COR-L47 (cell line): ENCODE data around the gene NEK11.
A peak's percentile ranks its signal among the peaks of the same experiment; 100 is the strongest.
"Not testable (repeated sequence)": the region's sequence is repeated elsewhere in the genome, so short reads cannot be mapped to it uniquely, and the experiment has no call there.

ENCODE experiments used
- DNase-seq: peaks from one replicate; lab custom pipeline; 2025; lab: John Stamatoyannopoulos, UW

NEK11 gene

DNA sequence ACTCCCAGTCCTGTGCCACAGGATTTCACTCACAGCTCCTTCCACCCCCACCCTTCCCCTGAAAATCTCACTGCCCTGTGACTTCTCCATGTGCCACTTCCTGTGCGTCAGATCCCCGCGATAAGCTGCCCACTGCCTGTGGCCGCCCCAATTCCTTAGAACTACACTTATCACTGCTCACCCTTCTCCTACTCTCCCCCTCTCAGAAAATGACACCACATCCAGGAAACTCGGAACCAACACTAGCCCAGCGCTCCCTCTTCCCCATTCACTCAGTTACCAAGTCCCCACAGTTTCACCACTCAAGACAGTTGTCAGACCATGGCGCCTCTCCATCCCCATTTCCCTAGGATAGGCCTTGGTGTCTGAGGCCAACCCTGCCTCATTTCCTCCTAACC, 334.4 kb downstream of the NEK11 start:
- DNase-seq = not testable (repeated sequence)

DNA sequence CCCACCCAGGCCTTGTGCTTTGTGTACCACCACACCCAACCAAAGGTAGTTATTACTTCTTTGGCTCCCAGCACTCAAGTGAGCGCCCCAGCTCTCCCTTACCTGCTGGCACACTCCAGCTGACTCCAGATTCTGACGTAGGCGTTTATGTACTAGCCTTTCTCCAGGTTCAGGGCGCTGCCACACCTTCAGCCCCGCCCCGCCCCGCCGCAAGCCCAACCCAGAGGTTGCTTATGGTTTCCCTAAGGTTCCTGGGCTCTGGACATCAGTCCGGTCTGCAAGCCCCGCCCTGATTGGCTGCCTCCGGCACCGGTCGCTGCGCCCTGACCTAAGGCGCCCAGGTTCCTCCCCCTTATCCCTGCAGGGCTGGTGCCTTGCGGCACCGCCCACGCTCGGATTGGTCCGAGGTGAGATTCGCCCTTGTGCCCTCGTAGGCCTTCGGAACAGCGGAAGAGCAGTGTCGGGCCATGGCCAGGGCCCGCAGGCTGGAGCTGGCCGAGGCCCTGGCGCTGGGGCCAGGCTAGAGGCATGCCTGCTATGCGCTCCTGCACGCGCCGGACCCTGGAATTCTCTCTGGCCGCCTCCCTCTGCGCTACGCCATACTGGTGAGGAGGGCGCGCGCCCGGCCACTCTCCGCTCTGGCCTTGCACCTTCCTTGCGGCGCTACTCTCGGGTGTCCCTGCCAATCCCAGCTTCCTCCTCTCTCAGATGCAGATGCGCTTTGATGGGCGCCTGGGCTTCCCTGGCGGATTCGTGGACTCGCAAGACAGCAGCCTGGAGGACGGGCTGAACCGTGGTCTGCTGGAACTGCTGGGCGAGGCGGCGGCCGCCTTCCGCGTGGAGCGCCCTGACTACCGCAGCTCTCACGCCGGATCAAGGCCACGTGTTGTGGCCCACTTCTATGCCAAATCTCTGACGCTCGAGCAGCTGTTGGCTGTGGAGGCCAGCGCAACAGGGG, 335.1 kb downstream of the NEK11 start:
- DNase-seq = no peak

DNA sequence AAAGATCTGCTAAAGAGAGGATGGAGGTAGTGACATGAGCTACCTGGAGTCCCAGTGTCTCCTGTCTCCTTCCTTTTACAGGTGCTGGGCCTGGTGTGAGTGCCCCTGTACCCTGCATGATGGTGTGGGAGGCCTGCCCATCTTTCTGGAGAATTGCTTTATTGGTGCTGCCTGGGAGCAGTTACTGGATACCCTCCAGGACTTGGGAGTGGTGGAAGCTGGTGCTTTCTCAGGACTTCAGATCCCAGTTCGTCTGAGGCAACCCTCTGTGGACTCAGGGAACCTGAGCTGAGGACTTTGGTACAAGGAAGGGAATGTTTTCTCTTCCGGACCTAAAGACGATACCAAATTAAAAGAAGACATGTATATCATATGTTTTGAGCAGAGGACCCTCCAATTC, 336.6 kb downstream of the NEK11 start:
- no peak for DNase-seq

DNA sequence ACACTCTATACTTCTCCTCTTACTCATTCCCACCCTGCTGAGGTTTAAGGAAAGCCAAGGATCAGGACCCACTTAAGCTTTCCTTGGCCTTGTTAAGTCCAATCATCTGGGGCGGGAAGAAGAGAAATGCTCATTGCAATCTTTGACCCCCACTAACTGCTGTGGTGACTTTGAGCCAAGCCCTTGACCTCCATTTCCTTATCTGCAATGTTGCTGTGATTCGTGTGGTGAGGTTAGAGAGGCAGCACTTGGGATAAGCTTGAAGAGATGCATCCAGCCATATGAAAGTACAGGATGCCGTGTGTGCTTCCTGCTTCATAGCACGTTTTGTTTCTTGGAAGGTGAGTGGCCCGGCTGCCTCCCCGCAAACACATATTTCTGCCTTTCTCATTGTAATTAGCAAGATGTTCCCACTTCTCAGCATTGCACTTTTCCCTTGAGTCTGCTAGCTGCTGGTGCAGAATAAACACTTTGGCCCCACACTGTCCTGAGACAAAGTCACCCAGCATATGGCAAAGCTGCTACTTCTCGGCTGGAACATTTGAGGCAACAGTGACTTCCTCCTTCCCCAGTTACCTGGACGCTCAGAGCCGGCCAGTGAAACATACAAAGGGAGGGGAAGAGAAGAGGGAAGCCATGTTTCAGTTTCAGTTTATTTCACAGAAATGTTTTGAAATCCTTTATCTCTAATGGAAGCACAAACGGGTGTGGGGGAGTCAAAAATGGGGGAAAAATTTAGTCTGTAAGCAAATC, 344.4 kb downstream of the NEK11 start:
- DNase-seq = no peak

DNA sequence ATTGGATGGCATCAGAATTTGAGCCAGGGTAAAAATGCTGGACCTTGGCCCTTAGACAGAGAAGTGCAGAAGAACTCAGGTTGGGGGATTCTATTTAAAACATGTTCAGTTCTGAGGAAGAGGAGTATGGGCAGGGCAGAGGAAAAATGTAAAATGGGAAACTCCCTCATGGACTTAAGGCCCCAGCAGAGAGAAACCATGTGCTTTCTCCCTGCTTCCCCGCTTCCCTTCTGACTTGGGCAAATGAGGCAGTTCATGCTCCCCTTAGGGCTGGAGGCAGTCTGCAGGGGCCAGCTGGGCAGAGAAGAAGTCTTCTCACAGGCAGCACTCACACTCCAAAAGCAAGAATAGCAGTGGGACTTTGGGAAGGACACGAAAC, 345.0 kb downstream of the NEK11 start:
- no peak for DNase-seq

DNA sequence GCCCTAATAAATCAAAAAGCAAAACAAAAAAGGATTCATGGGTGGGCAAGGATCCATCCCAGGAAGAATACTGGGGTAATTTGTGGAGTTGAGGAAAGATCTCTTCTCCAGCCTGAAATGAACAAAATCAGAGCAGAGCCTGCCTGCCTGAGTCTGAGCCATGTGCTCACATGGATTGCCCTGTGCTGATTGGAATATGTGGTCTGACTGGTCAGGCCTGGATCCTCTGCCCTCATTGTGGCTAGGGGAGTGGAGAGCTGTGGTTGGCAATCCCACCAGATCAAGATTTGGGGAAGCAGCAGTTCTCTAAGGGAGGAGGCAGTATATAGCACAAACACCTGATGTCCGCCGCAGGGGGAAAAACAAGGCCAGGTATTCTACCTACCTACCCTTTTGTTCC, 348.1 kb downstream of the NEK11 start:
- no peak for DNase-seq

DNA sequence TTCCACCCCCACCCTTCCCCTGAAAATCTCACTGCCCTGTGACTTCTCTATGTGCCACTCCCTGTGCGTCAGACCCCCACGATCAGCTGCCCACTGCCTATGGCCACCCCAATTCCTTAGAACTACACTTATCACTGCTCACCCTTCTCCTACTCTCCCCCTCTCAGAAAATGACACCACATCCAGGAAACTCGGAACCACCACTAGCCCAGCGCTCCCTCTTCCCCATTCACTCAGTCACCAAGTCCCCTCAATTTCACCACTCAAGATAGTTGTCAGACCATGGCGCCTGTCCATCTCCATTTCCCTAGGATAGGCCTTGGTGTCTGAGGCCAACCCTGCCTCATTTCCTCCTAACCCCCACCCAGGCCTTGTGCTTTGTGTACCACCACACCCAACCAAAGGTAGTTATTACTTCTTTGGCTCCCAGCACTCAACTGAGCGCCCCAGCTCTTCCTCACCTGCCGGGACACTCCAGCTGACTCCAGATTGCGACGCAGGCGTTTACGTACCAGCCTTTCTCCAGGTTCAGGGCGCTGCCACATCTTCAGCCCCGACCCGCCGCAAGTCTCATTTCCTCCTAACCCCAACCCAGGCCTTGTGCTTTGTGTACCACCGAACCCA, 354.3 kb downstream of the NEK11 start:
- not testable (repeated sequence) for DNase-seq

DNA sequence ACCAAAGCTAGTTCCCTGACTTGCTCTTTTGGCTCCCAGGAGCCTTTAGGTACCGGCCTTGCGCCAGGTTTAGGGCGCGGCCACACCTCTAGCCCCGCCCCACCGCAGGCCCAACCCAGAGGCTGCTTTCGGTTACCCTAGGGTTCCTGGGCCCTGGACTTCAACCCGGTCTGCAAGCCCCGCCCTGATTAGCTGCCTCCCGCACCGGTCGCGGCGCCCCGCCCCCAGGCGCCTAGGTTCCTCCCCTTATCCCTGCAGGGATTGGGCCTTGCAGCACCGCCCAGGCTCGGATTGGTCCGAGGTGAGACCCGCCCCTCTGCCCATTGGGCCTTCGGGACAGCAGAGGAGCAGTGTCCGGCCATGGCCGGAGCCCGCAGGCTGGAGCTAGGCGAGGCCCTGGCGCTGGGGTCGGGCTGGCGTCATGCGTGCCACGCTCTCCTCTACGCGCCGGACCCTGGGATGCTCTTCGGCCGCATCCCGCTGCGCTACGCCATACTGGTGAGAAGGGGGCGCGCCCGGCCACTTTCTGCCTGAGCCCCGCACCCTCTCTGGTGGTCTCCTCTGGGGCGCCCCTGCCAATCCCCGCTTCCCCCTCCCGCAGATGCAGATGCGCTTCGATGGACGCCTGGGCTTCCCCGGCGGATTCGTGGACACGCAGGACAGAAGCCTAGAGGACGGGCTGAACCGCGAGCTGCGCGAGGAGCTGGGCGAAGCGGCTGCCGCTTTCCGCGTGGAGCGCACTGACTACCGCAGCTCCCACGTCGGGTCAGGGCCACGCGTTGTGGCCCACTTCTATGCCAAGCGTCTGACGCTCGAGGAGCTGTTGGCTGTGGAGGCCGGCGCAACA, 355.0 kb downstream of the NEK11 start, which contains the start of gene NUDT16:
Gene NUDT16 (plus strand): TSS at position 330 of the 847 bp plus-strand sequence. CDS start 31 bp downstream, at position 361.
- DNase-seq = peak; percentile 98

DNA sequence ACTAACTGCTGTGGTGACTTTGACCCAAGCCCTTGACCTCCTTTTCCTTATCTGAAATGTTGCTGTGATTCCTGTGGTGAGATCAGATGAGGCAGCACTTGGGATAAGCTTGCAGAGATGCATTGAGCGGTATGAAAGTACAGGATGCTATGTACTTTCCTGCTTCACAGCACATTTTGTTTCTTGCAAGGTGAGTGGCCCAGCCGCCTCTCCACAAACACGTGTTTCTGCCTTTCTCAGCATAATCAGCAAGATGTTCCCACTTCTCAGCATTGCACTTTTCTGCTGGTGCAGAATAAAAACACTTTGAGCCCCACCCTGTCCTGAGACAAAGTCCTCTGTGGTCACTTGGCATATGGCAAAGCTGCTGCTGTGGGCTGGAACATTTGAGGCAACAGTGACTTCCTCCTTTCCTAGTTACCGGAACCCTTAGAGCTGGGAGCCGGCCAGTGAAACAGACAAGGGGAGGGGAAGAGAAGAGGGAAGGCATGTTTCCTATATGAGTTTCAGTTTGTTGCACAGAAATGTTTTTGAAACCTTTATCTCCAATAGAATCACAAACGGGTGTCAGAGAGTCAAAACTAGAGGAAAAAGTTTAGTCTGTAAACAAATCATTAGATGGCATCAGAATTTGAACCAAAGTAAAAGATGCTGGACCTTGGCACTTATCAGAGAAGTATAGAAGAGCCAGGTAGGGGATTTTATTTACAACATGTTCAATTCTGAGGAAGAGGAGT, 359.9 kb downstream of the NEK11 start:
- no peak for DNase-seq

DNA sequence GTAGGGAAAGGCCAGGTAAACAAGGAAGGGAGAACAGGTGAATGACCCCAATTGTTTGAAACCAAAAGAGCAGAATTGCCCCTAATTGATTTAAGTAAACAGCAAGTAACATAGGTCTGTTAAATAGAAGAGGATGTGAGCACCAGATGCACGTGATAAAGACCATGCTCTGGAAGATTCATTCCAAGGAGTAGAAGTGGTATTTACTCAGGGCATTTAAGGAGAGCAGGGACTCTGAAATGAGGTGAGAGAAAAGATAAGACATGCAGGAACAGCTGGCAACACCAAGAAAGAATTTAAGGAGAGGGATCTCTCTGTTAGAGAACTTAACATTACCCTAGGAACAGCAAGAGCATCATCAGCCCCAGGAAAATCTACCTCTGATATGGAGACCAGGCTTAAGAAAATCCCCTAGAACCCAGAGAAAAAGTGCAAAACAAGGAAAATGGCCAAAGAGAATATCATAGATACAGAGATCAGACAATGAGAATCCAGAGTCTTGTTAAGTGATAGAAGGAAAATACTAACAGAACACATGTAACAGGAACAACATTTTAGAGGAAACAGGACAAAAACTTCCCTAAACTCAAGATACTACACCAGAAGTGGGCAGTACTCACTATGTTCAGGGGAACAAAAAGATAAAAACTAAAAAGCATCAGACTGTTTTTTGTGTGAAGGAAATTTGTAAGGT, 361.3 kb downstream of the NEK11 start:
- DNase-seq = no peak

DNA sequence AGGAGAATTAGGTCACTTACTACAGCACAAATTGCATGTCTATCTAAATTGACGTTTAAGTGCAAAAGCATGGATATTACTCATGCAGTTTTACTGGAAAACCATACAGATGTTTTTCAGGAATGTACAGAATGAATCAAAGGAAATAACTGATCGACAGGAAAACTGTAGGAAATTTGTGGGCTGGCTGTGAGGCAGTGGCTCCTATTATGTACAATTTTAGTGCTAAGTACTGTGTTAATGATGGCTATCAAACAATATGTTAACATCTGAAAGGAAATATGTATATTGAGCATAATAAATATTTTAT, 361.8 kb downstream of the NEK11 start:
- DNase-seq = no peak

DNA sequence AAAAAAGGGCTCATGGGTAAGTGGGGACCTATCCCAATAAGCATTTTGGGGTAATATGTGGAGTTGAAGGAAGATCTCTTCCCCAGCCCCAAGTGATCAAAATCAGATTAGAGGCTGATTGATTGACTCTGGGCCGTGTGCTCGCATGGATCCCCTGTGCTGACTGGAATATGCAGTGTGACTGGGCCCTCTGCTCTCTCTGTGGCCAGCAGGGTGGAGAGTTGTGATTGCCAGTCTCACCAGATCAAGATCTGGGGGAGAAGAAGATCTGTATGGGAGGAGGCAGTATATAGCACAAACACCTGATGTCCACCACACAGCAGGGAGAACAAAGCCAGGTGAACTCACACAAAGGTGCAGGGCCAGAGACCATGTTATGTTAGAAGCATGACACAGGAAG, 363.7 kb downstream of the NEK11 start:
- DNase-seq = no peak

DNA sequence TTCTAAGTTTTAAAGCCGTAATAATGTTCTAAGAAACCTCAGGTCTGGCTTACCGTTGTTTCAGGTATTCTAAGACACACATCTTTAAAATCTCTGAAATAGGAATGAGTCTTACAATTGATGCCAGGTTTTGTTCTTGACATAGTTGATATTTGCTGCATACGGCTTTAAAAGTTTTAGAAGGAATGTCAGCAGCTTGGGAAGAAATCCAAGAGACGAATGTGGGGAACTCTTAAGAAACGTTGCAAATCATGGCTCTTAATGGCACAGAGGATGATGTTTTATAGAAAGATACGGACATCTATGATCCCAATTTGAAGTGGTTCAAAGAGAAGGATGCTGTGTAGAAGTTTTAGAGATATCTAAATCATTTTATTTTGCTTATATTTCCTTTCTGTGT, 366.4 kb downstream of the NEK11 start:
- no peak for DNase-seq

DNA sequence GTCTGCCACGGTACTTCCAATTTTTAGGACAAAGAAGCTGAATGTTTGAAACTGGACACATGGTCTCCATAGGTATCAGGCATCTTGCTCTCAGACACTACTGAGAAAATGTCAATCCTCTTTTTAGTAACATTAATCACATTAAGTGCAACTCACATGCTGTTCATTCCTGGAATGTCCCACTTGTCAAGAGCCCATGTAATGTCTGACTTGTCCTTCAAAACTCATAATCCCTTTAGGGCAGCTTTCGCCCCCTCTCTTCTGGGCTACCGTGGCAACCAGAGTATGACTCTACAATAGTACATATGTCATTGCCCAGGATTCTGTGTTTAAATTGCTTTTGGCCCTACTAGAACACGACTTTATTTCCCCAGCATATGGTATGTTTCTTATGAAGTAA, 367.2 kb downstream of the NEK11 start:
- DNase-seq = no peak

DNA sequence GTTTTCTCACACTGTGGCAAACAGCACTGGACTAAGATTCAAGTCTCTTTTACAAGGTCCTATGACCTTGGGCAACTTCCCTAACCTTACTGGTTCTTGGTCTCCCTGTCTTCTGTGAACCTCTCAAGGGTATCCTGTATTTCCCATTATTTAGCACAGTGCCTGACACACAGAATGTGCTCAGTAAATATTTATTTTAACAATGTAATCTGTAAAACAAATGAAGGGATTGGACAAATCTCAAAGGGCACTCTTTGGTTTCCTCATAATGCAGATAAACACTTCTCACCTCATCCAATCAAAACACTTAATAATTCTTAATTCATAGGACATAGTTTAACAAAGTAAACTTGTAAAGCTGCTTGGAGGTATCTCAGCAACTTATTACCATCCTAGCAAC, 367.7 kb downstream of the NEK11 start:
- no peak for DNase-seq

DNA sequence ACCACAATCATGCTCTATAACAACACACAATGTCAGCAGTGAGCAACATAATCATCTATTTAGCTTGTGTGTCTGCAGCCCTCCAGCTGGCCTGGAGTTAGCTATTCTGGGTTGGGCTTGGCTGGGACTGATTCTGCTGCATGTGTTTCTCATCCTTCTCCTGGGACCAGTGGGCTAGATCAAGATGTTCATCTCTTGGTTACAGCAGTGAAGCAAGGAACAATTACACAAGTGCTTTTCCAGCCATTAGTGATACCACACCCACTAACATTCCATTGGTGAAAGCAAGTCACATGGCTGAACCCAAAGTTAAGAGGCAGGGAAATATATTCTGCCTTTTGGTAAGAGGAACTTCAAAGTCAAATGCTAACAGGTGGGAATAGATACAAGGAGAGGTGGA, 369.5 kb downstream of the NEK11 start:
- DNase-seq = no peak

DNA sequence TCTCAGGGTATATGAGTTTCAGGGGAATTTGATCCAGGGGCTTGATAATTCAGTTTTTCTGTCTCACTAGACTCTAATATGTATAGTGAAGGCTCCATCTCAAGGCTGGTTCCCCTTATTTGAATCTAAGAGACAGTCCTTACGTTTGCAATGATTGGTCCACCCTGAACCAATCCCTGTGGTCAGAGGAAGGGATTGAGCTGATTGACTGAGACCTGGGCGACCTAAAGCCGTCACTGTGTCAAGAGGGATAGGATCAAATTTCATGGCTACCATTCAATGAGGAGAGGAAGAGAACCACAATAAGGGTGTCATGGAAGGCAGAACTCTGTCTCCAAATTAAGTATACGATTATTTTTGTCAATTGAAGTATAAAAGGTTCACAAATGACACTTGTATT, 371.2 kb downstream of the NEK11 start:
- DNase-seq = no peak
